HEK293 (cell line): ENCODE measurements around the gene SHISA6.

Experiments used
- KLF16 ChIP-seq: fragments of 450-650 bp; formaldehyde crosslinking; IDR thresholded peaks from 2 replicates; pipeline ENCODE4 v1.5.1; 2017; ENCODE audit warnings: missing biosample characterization, missing genetic modification characterization
- ZNF24 ChIP-seq: fragments of 450-650 bp; formaldehyde crosslinking; IDR thresholded peaks from 2 replicates; pipeline ENCODE4 v1.5.1; 2016; ENCODE audit warnings: missing biosample characterization, missing genetic modification characterization
- ZNF433 ChIP-seq: fragments of 450-650 bp; formaldehyde crosslinking; IDR thresholded peaks from 2 replicates; pipeline ENCODE4 v1.5.1; 2016; ENCODE audit warnings: missing biosample characterization, missing genetic modification characterization, low read depth

- TF ChIP-seq ZNF24 (tag by site-specific recombination): no peak
- TF ChIP-seq KLF16 (tag by site-specific recombination): no peak
- no peak for TF ChIP-seq ZNF433 (tag by site-specific recombination)
Observed at GRCh38 chr17:11269210-11269609, 28.2 kb downstream of the SHISA6 start.
